A549 (cell line): ENCODE results near the gene TMEM200C. TPM values are rescaled to one million over a fixed set of nuclear protein-coding genes. Genes with fewer than 3 reads are reported as not detected.
"Not testable (repeated sequence)": the region's sequence is repeated elsewhere in the genome, so short reads cannot be mapped to it uniquely, and the experiment has no call there.

ENCODE experiments used
- ATAC-seq, 2 experiments: fragments of 200-7000 bp in 1 of 2; fragments of >200 bp in 1 of 2; cut with Nextera tagmentation in 1 of 2; cut with Tn5 transposase in 1 of 2; 3 replicates each; pipeline versions ENCODE4 v1.8.0 to v1.9.1; 2018 to 2020; ENCODE audit warnings: mild to moderate bottlenecking in 1 of 2, moderate library complexity in 1 of 2
- CTCF ChIA-PET: fragments of 300-600 bp; sonication (Branson Sonifier 250); formaldehyde crosslinking; extraction: SDS; loops from one replicate; lab custom pipeline; 2021; ENCODE audit warnings: antibody characterized with exemption, inconsistent platforms; lab: Yijun Ruan, JAX
- POLR2A ChIA-PET: fragments of 350-600 bp; formaldehyde crosslinking; extraction: SDS; loops from one replicate; lab custom pipeline; 2021; ENCODE audit warnings: antibody characterized with exemption, inconsistent platforms; lab: Yijun Ruan, JAX
- DNase-seq, 2 experiments: peaks; one replicate each; pipeline versions ENCODE4 v3.0.0 to v3.0.0-alpha.2; 2011 to 2016; ENCODE audit warnings: low read depth in 1 of 2, low spot score in 1 of 2
- FAIRE-seq: peaks from 2 replicates; lab custom pipeline; 2011; peaks lifted over from hg19 to GRCh38; lab: Jason Lieb, UNC
- H3K27ac ChIP-seq, 2 experiments: fragments of >200 bp; sonication (Bioruptor Twin); formaldehyde crosslinking; 3 replicates each; pipeline ENCODE4 v1.5.1; 2016 to 2017
- H3K4me1 ChIP-seq: fragments of >200 bp; sonication (Bioruptor Twin); formaldehyde crosslinking; 3 replicates; pipeline ENCODE4 v1.6.1; 2016
- H3K4me2 ChIP-seq: fragments of >200 bp; sonication (Bioruptor Twin); formaldehyde crosslinking; 3 replicates; pipeline ENCODE4 v1.6.1; 2016
- H3K4me3 ChIP-seq: fragments of >200 bp; sonication (Bioruptor Twin); formaldehyde crosslinking; 3 replicates; pipeline ENCODE4 v1.5.1; 2016
- H3K9me3 ChIP-seq: fragments of >200 bp; sonication (Bioruptor Twin); formaldehyde crosslinking; 3 replicates; pipeline ENCODE4 v1.6.1; 2016
- CBX2 ChIP-seq: fragments of 200-600 bp; sonication (generic); IDR thresholded peaks from 2 replicates; pipeline ENCODE4 v1.6.1; 2016; ENCODE audit warnings: low read depth, mild to moderate bottlenecking, borderline replicate concordance
- CHD2 ChIP-seq: fragments of 150-350 bp; IDR thresholded peaks from 2 replicates; pipeline ENCODE4 v1.6.1; 2014; ENCODE audit warnings: low read length; ENCODE audit not compliant: partially characterized antibody
- CHD4 ChIP-seq: fragments of 200-600 bp; sonication (generic); IDR thresholded peaks from 2 replicates; pipeline ENCODE4 v1.6.1; 2016; ENCODE audit warnings: antibody characterized with exemption, mild to moderate bottlenecking, borderline replicate concordance
- EP300 ChIP-seq, 2 experiments: fragments of >200 bp; sonication (Bioruptor Twin); formaldehyde crosslinking; IDR thresholded peaks; 2 replicates in 1 of 2; 3 replicates in 1 of 2; pipeline ENCODE4 v1.6.1; 2016 to 2017
- FOSL2 ChIP-seq, 2 experiments: fragments of 450-650 bp in 1 of 2; fragments of >200 bp in 1 of 2; sonication (Bioruptor Twin) in 1 of 2; formaldehyde crosslinking; IDR thresholded peaks; 2 replicates each; pipeline versions ENCODE4 v1.5.0 to v1.6.1; 2016 to 2020; ENCODE audit warnings: mild to moderate bottlenecking in 1 of 2, moderate library complexity in 1 of 2
- GATA3 ChIP-seq: IDR thresholded peaks from 2 replicates; pipeline ENCODE4 v1.6.1; 2012; ENCODE audit warnings: borderline replicate concordance
- HDAC2 ChIP-seq: fragments of 200-600 bp; sonication (generic); IDR thresholded peaks from 2 replicates; pipeline ENCODE4 v1.6.1; 2016
- HOXB13 ChIP-seq: fragments of 250-450 bp; sonication (Bioruptor Pico); IDR thresholded peaks from 2 replicates; pipeline ENCODE4 v1.5.0; 2020; ENCODE audit warnings: low read depth, mild to moderate bottlenecking, moderate library complexity
- HOXB5 ChIP-seq: fragments of 250-450 bp; sonication (Bioruptor Pico); IDR thresholded peaks from 2 replicates; pipeline ENCODE4 v1.5.0; 2020; ENCODE audit warnings: mild to moderate bottlenecking, moderate library complexity
- MAFK ChIP-seq: fragments of 450-650 bp; IDR thresholded peaks from 2 replicates; pipeline ENCODE4 v1.6.1; 2014; ENCODE audit not compliant: partially characterized antibody
- MAZ ChIP-seq: fragments of 150-350 bp; IDR thresholded peaks from 2 replicates; pipeline ENCODE4 v1.6.1; 2014; ENCODE audit warnings: antibody characterized with exemption, low read depth, low read length, borderline replicate concordance
- NFE2L2 ChIP-seq: fragments of 150-350 bp; conservative IDR thresholded peaks from 2 replicates; pipeline ENCODE4 v1.6.1; 2014; ENCODE audit warnings: low read length
- NPAS2 ChIP-seq: fragments of 250-450 bp; sonication (Bioruptor Pico); IDR thresholded peaks from 2 replicates; pipeline ENCODE4 v1.8.0; 2022; ENCODE audit warnings: mild to moderate bottlenecking, moderate library complexity, borderline replicate concordance
- POLR2AphosphoS2 ChIP-seq: conservative IDR thresholded peaks from 2 replicates; pipeline ENCODE4 v1.6.1; 2012; ENCODE audit warnings: low read length, improper control_type of control experiment, inconsistent platforms
- RNF2 ChIP-seq: fragments of 200-600 bp; sonication (generic); IDR thresholded peaks from 2 replicates; pipeline ENCODE4 v1.6.1; 2016; ENCODE audit warnings: low read depth, mild to moderate bottlenecking, antibody characterized with exemption, moderate library complexity, borderline replicate concordance
- ZC3H11A ChIP-seq: fragments of 450-650 bp; IDR thresholded peaks from 2 replicates; pipeline ENCODE4 v1.6.1; 2014; ENCODE audit warnings: antibody characterized with exemption, mild to moderate bottlenecking
- ZNF302 ChIP-seq: fragments of 250-450 bp; sonication (Bioruptor Pico); IDR thresholded peaks from 2 replicates; pipeline ENCODE4 v1.9.0; 2021; ENCODE audit warnings: inconsistent platforms, mild to moderate bottlenecking, moderate library complexity
- WGBS: methylation state at CpG from one replicate; pipeline ENCODE4 v1.1.6; 2017; ENCODE audit errors: missing lambda C conversion rate; 5-methylcytosine and 5-hydroxymethylcytosine counted together
- polyA plus RNA-seq, 4 experiments: library from polyadenylated mRNA; depleted of rRNA in 3 of 4; stranded (reverse); fragments of >200 nt; fragmentation: RNase III in 1 of 4; extraction: RNeasy Plus Mini Kit Qiagen cat#74134 plus additional on column Dnase treatment in 1 of 4; gene quantifications; 2 replicates in 3 of 4; 3 replicates in 1 of 4; pipeline ENCODE4 v1.2.3, GENCODE V29; 2011 to 2017
- TF ChIP-seq, protein P1 (sequence below): fragments of 250-450 bp; sonication (Bioruptor Pico); IDR thresholded peaks from 2 replicates; pipeline ENCODE4 v1.5.0; 2020; ENCODE audit warnings: low read depth, mild to moderate bottlenecking, moderate library complexity
- TF ChIP-seq, protein P2 (sequence below): fragments of 450-650 bp; IDR thresholded peaks from 2 replicates; pipeline ENCODE4 v1.6.1; 2014; ENCODE audit warnings: antibody characterized with exemption
- TF ChIP-seq, protein P3 (sequence below): fragments of 200-600 bp; sonication (generic); IDR thresholded peaks from 2 replicates; pipeline ENCODE4 v1.6.1; 2016; ENCODE audit warnings: antibody characterized with exemption, mild to moderate bottlenecking, moderate library complexity

The TMEM200C gene
- polyA plus RNA-seq, 2 of the 4 experiments (the other 2 are of a cell fraction) = not detected

DNA sequence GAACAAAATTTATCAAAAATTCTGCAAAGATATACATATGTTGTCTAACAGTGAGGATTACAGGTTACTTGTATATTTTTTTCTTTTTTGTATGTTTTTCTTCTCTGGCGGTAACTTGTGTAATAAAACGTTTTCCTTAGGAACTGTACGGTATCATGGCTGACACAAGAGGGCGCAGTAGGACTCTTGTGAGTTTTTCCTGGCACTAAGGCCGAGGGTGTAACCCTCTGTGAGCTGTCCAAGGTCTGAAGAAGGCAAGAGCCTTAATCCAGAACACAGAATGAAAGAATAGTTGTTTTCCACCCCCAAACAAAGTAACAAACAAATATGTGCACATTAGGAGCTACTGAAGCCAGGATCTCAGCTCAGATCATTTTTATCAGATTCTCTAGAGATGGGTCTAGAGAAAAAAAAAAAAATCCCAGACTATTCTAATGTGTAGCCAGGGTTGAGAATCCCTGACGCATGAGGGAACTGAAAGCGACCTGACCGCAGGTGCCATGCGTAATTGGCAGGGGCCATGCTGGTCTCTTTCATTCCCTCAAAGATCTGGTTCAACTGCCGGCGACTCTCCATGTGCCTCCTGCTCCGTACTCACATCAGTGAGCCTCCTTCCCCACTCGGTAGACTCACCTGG lies 27.0 kb downstream of the TMEM200C start (continued):
- TF ChIP-seq, protein P1, sequence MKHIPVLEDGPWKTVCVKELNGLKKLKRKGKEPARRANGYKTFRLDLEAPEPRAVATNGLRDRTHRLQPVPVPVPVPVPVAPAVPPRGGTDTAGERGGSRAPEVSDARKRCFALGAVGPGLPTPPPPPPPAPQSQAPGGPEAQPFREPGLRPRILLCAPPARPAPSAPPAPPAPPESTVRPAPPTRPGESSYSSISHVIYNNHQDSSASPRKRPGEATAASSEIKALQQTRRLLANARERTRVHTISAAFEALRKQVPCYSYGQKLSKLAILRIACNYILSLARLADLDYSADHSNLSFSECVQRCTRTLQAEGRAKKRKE (CRISPR knock-in tag) = no peak
- TF ChIP-seq NFE2L2 (no peak), MAFK (no peak), CBX2 (no peak)

DNA sequence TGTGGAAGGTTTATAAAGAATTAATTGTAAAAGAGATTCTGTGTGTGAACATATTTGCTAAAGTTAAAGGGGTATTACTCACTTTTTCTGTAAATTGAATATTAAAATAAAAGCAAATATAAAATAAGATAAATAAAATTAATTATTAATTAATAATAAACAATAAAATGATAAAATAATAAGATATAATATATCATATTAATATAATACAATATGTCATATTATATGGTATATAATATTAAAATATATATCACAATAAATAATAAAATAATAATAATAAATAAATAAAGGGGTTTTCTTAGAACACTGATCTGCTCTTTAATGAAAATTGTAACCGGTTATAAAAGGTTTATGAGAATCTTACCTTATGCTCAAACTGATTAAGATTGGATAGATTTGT lies 29.8 kb downstream of the TMEM200C start:
- FAIRE-seq = no peak
- ChIA-PET POLR2A (no interaction called here), CTCF (no interaction called here)
- no peak overlapping the region for H3K4me3 ChIP-seq
- H3K4me1 ChIP-seq = no peaks in the 10 kb centered on the region
- no peaks in the 10 kb centered on the region for H3K9me3 ChIP-seq
- WGBS = 53% methylated on average over 1 of the region's 1 CpG
- no peak overlapping the region for H3K4me2 ChIP-seq
- no peak for DNase-seq
- no peak overlapping the region for H3K27ac ChIP-seq
- TF ChIP-seq GATA3 = no peak
- TF ChIP-seq MAZ = no peak
- TF ChIP-seq ZNF302 (CRISPR knock-in tag) = no peak
- no peak for TF ChIP-seq RNF2
- TF ChIP-seq HOXB13 (CRISPR knock-in tag) = no peak
- TF ChIP-seq MAFK = no peak
- TF ChIP-seq FOSL2 (IDR thresholded peaks at IDR 0.05) = no peak
- TF ChIP-seq FOSL2 (CRISPR knock-in tag; IDR thresholded peaks at IDR 0.05) = no peak
- no peak for TF ChIP-seq CHD2
- TF ChIP-seq, protein P1 (CRISPR knock-in tag) = no peak
- TF ChIP-seq HDAC2 = no peak
- TF ChIP-seq POLR2AphosphoS2 = no peak
- no peak for TF ChIP-seq HOXB5 (CRISPR knock-in tag)
- TF ChIP-seq, protein P2, sequence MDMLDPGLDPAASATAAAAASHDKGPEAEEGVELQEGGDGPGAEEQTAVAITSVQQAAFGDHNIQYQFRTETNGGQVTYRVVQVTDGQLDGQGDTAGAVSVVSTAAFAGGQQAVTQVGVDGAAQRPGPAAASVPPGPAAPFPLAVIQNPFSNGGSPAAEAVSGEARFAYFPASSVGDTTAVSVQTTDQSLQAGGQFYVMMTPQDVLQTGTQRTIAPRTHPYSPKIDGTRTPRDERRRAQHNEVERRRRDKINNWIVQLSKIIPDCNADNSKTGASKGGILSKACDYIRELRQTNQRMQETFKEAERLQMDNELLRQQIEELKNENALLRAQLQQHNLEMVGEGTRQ = no peak
- TF ChIP-seq EP300 (IDR thresholded peaks at IDR 0.05) = no peak
- TF ChIP-seq ZC3H11A = no peak
- no peak for ATAC-seq

DNA sequence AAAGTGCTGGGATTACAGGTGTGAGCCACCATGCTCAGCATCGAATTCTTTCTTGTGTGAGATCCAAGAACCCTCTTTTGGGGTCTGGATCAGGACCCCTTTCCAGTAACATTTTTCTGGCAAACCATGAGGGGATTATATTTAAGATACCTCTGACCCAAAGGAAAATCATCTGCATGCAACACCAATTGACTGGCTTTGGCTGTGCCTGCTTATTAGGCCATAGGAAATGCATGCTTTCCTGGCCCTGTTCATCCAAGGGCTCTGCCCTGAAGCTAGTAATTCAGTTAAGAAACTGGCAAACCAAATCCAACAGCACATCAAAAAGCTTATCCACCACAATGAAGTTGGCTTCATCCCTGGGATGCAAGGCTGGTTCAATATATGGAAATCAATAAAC lies 33.2 kb downstream of the TMEM200C start:
- POLR2A ChIA-PET, H3K27ac ChIP-seq, CTCF ChIA-PET, FAIRE-seq, H3K4me2 ChIP-seq, DNase-seq, H3K4me3 ChIP-seq, H3K9me3 ChIP-seq, H3K4me1 ChIP-seq, ATAC-seq: not testable (repeated sequence)
- 20% methylated on average over 1 of the region's 1 CpG for WGBS

DNA sequence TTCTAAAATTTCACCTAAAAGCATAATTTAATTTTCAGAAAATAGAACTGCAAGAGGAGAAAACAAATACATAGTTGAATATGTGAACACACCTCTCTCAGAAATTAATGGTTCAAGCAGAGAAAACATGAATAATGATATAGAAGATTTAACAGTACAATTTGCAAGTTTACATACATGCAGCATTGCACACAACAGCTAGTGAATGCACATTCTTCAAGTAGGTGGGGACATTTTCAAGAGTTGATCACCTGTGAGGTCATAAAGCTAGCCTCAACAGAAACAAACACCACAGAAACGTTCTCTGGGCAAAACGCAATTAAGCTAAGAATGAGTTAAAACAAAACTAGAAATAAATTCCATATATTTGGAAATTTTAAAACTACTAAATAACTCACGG lies 38.1 kb downstream of the TMEM200C start:
- ATAC-seq = no peak
- 0% methylated on average over 3 of the region's 3 CpGs for WGBS
- no peak for FAIRE-seq
- CTCF ChIA-PET = interaction anchor here (1.4 kb wide), 1 partner anchor 12 kb away, joined by 3 read pairs; no protein-coding TSS in a partner anchor
- Histone ChIP-seq H3K4me3 (no peak overlapping the region), H3K27ac (no peak overlapping the region), H3K4me2 (no peak overlapping the region), H3K4me1 (no peaks in the 10 kb centered on the region), H3K9me3 (no peaks in the 10 kb centered on the region)
- TF ChIP-seq FOSL2 (IDR thresholded peaks at IDR 0.05) = no peak
- TF ChIP-seq FOSL2 (CRISPR knock-in tag; IDR thresholded peaks at IDR 0.05) = no peak
- TF ChIP-seq NPAS2 = no peak
- TF ChIP-seq, protein P3, sequence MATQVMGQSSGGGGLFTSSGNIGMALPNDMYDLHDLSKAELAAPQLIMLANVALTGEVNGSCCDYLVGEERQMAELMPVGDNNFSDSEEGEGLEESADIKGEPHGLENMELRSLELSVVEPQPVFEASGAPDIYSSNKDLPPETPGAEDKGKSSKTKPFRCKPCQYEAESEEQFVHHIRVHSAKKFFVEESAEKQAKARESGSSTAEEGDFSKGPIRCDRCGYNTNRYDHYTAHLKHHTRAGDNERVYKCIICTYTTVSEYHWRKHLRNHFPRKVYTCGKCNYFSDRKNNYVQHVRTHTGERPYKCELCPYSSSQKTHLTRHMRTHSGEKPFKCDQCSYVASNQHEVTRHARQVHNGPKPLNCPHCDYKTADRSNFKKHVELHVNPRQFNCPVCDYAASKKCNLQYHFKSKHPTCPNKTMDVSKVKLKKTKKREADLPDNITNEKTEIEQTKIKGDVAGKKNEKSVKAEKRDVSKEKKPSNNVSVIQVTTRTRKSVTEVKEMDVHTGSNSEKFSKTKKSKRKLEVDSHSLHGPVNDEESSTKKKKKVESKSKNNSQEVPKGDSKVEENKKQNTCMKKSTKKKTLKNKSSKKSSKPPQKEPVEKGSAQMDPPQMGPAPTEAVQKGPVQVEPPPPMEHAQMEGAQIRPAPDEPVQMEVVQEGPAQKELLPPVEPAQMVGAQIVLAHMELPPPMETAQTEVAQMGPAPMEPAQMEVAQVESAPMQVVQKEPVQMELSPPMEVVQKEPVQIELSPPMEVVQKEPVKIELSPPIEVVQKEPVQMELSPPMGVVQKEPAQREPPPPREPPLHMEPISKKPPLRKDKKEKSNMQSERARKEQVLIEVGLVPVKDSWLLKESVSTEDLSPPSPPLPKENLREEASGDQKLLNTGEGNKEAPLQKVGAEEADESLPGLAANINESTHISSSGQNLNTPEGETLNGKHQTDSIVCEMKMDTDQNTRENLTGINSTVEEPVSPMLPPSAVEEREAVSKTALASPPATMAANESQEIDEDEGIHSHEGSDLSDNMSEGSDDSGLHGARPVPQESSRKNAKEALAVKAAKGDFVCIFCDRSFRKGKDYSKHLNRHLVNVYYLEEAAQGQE = no peak
- no peak for TF ChIP-seq CHD4
- POLR2A ChIA-PET = no interaction called here
- no peak for DNase-seq
